ENCODE measurements around the gene DUSP9.

DNA sequence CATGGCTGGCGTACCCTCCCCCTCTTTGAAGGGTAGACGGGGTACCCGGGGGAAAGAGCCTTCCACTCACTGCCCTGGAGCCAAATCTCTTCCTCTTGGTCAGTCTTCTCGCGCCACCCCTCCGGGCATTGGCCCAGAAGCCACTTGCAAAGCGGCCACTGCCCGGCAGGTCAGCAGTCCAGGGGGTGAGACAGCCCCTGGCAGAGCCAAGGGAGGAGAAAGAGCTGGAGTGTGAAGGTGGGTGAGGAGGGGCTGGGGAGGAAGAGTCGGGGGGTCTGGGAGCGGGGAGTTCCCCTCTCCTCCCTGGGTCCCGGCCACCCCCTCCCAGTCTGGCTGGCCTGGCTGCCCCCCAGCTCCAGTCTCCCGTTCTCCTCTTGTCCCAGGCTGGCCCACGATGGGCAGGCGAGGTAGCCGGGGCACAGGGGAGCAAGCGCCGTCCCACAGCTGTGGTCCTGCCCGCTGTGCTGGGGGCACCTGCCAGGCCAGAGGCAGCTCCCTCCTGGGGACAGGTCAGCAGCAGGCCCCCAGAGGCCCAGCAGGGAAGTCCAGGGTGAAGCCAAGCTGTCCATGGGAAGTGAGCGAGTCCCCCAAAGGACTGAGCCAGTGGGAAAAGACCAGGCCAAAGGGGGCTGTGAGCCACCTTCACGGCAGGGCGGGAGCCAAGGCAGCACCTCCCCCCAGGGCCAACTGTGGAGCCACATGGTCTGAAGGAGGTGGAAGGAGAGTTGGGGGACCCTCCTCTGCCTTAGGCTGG is 21.6 kb upstream of the DUSP9 start:
- TF ChIP-seq SP1 (IDR thresholded peaks at IDR 0.05; ENCODE audit: low read depth) (no peak), JUND (IDR thresholded peaks at IDR 0.05) (no peak), ZNF274 (IDR thresholded peaks at IDR 0.05; ENCODE audit: low read depth, low read length) (no peak), POLR2AphosphoS5 (IDR thresholded peaks at IDR 0.05; ENCODE audit: low read depth, low read length) (no peak)
- TF ChIP-seq, protein P1, sequence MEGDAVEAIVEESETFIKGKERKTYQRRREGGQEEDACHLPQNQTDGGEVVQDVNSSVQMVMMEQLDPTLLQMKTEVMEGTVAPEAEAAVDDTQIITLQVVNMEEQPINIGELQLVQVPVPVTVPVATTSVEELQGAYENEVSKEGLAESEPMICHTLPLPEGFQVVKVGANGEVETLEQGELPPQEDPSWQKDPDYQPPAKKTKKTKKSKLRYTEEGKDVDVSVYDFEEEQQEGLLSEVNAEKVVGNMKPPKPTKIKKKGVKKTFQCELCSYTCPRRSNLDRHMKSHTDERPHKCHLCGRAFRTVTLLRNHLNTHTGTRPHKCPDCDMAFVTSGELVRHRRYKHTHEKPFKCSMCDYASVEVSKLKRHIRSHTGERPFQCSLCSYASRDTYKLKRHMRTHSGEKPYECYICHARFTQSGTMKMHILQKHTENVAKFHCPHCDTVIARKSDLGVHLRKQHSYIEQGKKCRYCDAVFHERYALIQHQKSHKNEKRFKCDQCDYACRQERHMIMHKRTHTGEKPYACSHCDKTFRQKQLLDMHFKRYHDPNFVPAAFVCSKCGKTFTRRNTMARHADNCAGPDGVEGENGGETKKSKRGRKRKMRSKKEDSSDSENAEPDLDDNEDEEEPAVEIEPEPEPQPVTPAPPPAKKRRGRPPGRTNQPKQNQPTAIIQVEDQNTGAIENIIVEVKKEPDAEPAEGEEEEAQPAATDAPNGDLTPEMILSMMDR (IDR thresholded peaks at IDR 0.05 in 2 of 3, conservative IDR thresholded peaks at IDR 0.05 in 1 of 3; ENCODE audit: borderline replicate concordance in 1 of 3, insufficient read depth in 1 of 3, low read depth in 2 of 3, low read length in 2 of 3) = no peak

Data from HCT116 (cell line).